Aorta (tissue), 5 donors: ENCODE data around the gene PSMB4. TPM values are rescaled to one million over a fixed set of nuclear protein-coding genes. Genes with fewer than 3 reads are reported as not detected.
"Not testable (repeated sequence)": the region's sequence is repeated elsewhere in the genome, so short reads cannot be mapped to it uniquely, and the experiment has no call there.

Experiments used
- ATAC-seq: fragments of 200-7000 bp; cut with Tn5 transposase; one replicate; pipeline ENCODE4 v1.9.1; 2022; ENCODE audit warnings: moderate library complexity; ENCODE audit not compliant: low FRiP score
- DNase-seq, 2 donors: peaks; one replicate each; pipeline ENCODE4 v3.0.0-alpha.2; 2020
- H3K27ac ChIP-seq, 2 donors: one replicate each; pipeline ENCODE4 v1.5.1; 2013; ENCODE audit warnings: low read length in 2 of 2, mild to moderate bottlenecking in 2 of 2, moderate library complexity in 2 of 2, control low read depth in 1 of 2, inconsistent platforms in 1 of 2, low read depth in 1 of 2
- H3K27me3 ChIP-seq, 2 donors: one replicate each; pipeline ENCODE4 v1.6.1; 2013; ENCODE audit warnings: control low read depth in 1 of 2, low read length in 1 of 2, mild to moderate bottlenecking in 1 of 2, moderate library complexity in 1 of 2; ENCODE audit not compliant: insufficient read depth in 2 of 2, control insufficient read depth in 1 of 2
- H3K36me3 ChIP-seq, 2 donors: one replicate each; pipeline ENCODE4 v1.6.1; 2013; ENCODE audit warnings: control low read depth in 1 of 2, low read length in 1 of 2, mild to moderate bottlenecking in 1 of 2; ENCODE audit not compliant: insufficient read depth in 2 of 2, control insufficient read depth in 1 of 2
- H3K4me1 ChIP-seq, 2 donors: one replicate each; pipeline ENCODE4 v1.6.1; 2013; ENCODE audit warnings: low read length in 2 of 2, control low read depth in 1 of 2, mild to moderate bottlenecking in 1 of 2, moderate library complexity in 1 of 2; ENCODE audit not compliant: insufficient read depth in 2 of 2, control insufficient read depth in 1 of 2
- H3K4me3 ChIP-seq, 2 donors: one replicate each; pipeline ENCODE4 v1.5.1; 2013; ENCODE audit warnings: low read length in 2 of 2, control low read depth in 1 of 2, mild to moderate bottlenecking in 1 of 2
- H3K9me3 ChIP-seq: one replicate; pipeline ENCODE4 v1.6.1; 2013; ENCODE audit warnings: mild to moderate bottlenecking, low read length; ENCODE audit not compliant: control insufficient read depth
- WGBS, 2 donors: extraction: QIAGEN DNeasy Blood & Tissue Kit; methylation state at CpG; one replicate each; pipeline ENCODE4 v1.1.7; 2013; 5-methylcytosine and 5-hydroxymethylcytosine counted together
- intact Hi-C, 2 donors: fragments of 100-400 bp; cut with DNase I; formaldehyde crosslinking; loops; one replicate each; pipeline versions ENCODE4 v1.14.2 to v1.15.0; 2022
- long read RNA-seq, 2 donors: library from polyadenylated mRNA; unstranded; transcript quantifications; one replicate each; pipeline ENCODE4 v2.0.0, GENCODE V29; 2020 to 2021
- polyA plus RNA-seq, 2 donors: library from polyadenylated mRNA; stranded (reverse); fragments of 200-250 nt; gene quantifications; one replicate each; pipeline ENCODE4 v1.2.3, GENCODE V29; 2013
- total RNA-seq, 2 donors: library from RNA; stranded (reverse); fragmentation: NEBNext Ultra II Directional; extraction: Animal tissue kit (Norgen Biotek cat#: 25700); gene quantifications; one replicate each; pipeline ENCODE4 v1.2.1, GENCODE V29; 2021
- donor health status: healthy with polysubstance abuse.
- donor health status: Bipolar disorder and iron deficiency.
- donor health status: DM: no; HTN: no; CAD: no.
- donor health status: DM: no; HTN: no; CAD: no.
- donor health status: DM: yes; HTN: yes; CAD: no.

The PSMB4 gene
- 100 to 1,000 TPM; 174 to 181 TPM for total RNA-seq
- polyA plus RNA-seq = 100 to 1,000 TPM; 258 to 396 TPM
- long read RNA-seq, donor 1, transcript PSMB4-201 (7 exons, 964 nt) = major isoform, 25 of 32 reads
- long read RNA-seq, donor 1, partial matches to known transcripts = 2 of 32 reads
- long read RNA-seq, donor 1, other reads (novel, unspliced or antisense) = 5 of 32 reads
- long read RNA-seq, donor 2, transcript PSMB4-201 (7 exons, 964 nt) = major isoform, 11 of 24 reads
- long read RNA-seq, donor 2, partial matches to known transcripts = 3 of 24 reads
- long read RNA-seq, donor 2, other reads (novel, unspliced or antisense) = 9 of 24 reads

- H3K4me1 ChIP-seq = peaks cover 0 to 3% of the 10 kb centered on the region in 2 donors
- ATAC-seq (peak; percentile 96), DNase-seq (peak; percentile 88 to 90)
- H3K27ac ChIP-seq = peak within 1 kb of the TSS; percentile 31 to 93
- no peaks in the 10 kb centered on the region for H3K9me3 ChIP-seq
- WGBS, 2 donors = 0% methylated on average over 63 of the region's 63 CpGs
- intact Hi-C loops = loop anchor here (1.0 to 5.0 kb wide), 5 partner anchors 28 to 98 kb away; partner anchors contain the start of gene RFX5 (in 2 of the 2)
- H3K27me3 ChIP-seq = no peaks in the 10 kb centered on the region
- peaks cover 1 to 5% of the 10 kb centered on the region in 2 donors for H3K36me3 ChIP-seq
- H3K4me3 ChIP-seq = peak within 1 kb of the TSS; percentile 44 to 95
Measured at GRCh38 chr1:151399324-151400171, at the start of gene PSMB4. TSS of gene PSMB4 (plus strand) at chr1:151399573. CDS start at chr1:151399588, 15 bp downstream.

GRCh38 chr1:151350323-151350722 lies 49.0 kb upstream of the PSMB4 start:
- H3K36me3 ChIP-seq, intact Hi-C loops, DNase-seq, H3K4me1 ChIP-seq, H3K9me3 ChIP-seq, ATAC-seq, H3K27ac ChIP-seq, H3K27me3 ChIP-seq, H3K4me3 ChIP-seq: not testable (repeated sequence)
- WGBS, 2 donors = 95 to 96% methylated on average over 9 of the region's 9 CpGs

GRCh38 chr1:151352021-151352718 lies 47.2 kb upstream of the PSMB4 start:
- intact Hi-C loops = no loop called here
- no peak overlapping the region for H3K4me3 ChIP-seq
- ATAC-seq = no peak
- H3K27ac ChIP-seq = no peak overlapping the region
- WGBS, 2 donors = 86 to 87% methylated on average over 6 of the region's 6 CpGs
- no peaks in the 10 kb centered on the region for H3K36me3 ChIP-seq
- no peaks in the 10 kb centered on the region for H3K9me3 ChIP-seq
- H3K27me3 ChIP-seq = no peaks in the 10 kb centered on the region
- H3K4me1 ChIP-seq = no peaks in the 10 kb centered on the region
- peak in 1 of 2 donors; percentile 8 for DNase-seq

- no peaks in the 10 kb centered on the region for H3K27me3 ChIP-seq
- H3K4me3 ChIP-seq = no peak overlapping the region
- H3K4me1 ChIP-seq = no peaks in the 10 kb centered on the region
- ATAC-seq (no peak), DNase-seq (no peak)
- intact Hi-C loops = no loop called here
- no peak overlapping the region for H3K27ac ChIP-seq
- no peaks in the 10 kb centered on the region for H3K36me3 ChIP-seq
- H3K9me3 ChIP-seq = no peaks in the 10 kb centered on the region
- WGBS, 2 donors = 50 to 55% methylated on average over 2 of the region's 2 CpGs
Measured at GRCh38 chr1:151356696-151357095, 42.7 kb upstream of the PSMB4 start.

GRCh38 chr1:151361883-151362282 lies 37.5 kb upstream of the PSMB4 start:
- Histone ChIP-seq H3K36me3 (no peaks in the 10 kb centered on the region), H3K27ac (no peak overlapping the region), H3K4me1 (no peaks in the 10 kb centered on the region), H3K4me3 (no peak overlapping the region), H3K27me3 (no peaks in the 10 kb centered on the region), H3K9me3 (no peaks in the 10 kb centered on the region)
- ATAC-seq (no peak), DNase-seq (no peak)
- intact Hi-C loops = no loop called here

GRCh38 chr1:151362308-151363155 lies 36.8 kb upstream of the PSMB4 start:
- no peaks in the 10 kb centered on the region for H3K4me1 ChIP-seq
- DNase-seq (peak in 1 of 2 donors; percentile 58), ATAC-seq (no peak)
- 96 to 98% methylated on average over 3 of the region's 3 CpGs for WGBS, 2 donors
- no peaks in the 10 kb centered on the region for H3K27me3 ChIP-seq
- intact Hi-C loops = no loop called here
- H3K27ac ChIP-seq = no peak overlapping the region
- no peaks in the 10 kb centered on the region for H3K36me3 ChIP-seq
- H3K4me3 ChIP-seq = no peak overlapping the region
- H3K9me3 ChIP-seq = no peaks in the 10 kb centered on the region

GRCh38 chr1:151364996-151365395 lies 34.4 kb upstream of the PSMB4 start:
- Histone ChIP-seq H3K27me3 (no peaks in the 10 kb centered on the region), H3K4me3 (no peak overlapping the region), H3K9me3 (no peaks in the 10 kb centered on the region), H3K36me3 (no peaks in the 10 kb centered on the region), H3K4me1 (no peaks in the 10 kb centered on the region), H3K27ac (no peak overlapping the region)
- intact Hi-C loops = no loop called here
- ATAC-seq (no peak), DNase-seq (peak in 1 of 2 donors; percentile 19)
- WGBS, 2 donors = 83 to 88% methylated on average over 4 of the region's 4 CpGs
